HepG2 (cell line): ENCODE measurements around the gene TSPAN8. TPM values are rescaled to one million over a fixed set of nuclear protein-coding genes. Genes with fewer than 3 reads are reported as not detected.

Source experiments
- BATF2 ChIP-seq: sonication (generic); formaldehyde crosslinking; IDR thresholded peaks from 2 replicates; pipeline ENCODE4 v1.8.0; 2022; ENCODE audit warnings: mild to moderate bottlenecking, missing genetic modification reagents, moderate library complexity
- HBP1 ChIP-seq: IDR thresholded peaks from 2 replicates; pipeline ENCODE4 v1.6.1; 2016; ENCODE audit warnings: low read depth, control low read depth
- HMGXB4 ChIP-seq, 2 experiments: sonication (generic) in 1 of 2; formaldehyde crosslinking in 1 of 2; IDR thresholded peaks; 2 replicates each; pipeline versions ENCODE4 v1.4.0 to v1.6.1; 2018 to 2020; ENCODE audit warnings: missing genetic modification reagents in 2 of 2, borderline replicate concordance in 1 of 2, low read depth in 1 of 2, mild to moderate bottlenecking in 1 of 2, missing biosample characterization in 1 of 2
- IKZF4 ChIP-seq: sonication (generic); formaldehyde crosslinking; IDR thresholded peaks from 2 replicates; pipeline ENCODE4 v1.5.1; 2020; ENCODE audit warnings: borderline replicate concordance, mild to moderate bottlenecking, low read depth, missing genetic modification reagents; ENCODE audit errors: not compliant biosample characterization
- KLF16 ChIP-seq, 2 experiments: sonication (generic) in 1 of 2; formaldehyde crosslinking in 1 of 2; IDR thresholded peaks; 2 replicates each; pipeline versions ENCODE4 v1.6.1 to v1.8.0; 2016 to 2023; ENCODE audit warnings: missing genetic modification reagents in 2 of 2, missing compliant biosample characterization in 1 of 2
- SMC3 ChIP-seq: IDR thresholded peaks from 2 replicates; pipeline ENCODE4 v1.6.1; 2011; ENCODE audit warnings: low read length, improper control_type of control experiment
- SRSF1 ChIP-seq: fragments of 200-400 bp; formaldehyde crosslinking; optimal IDR thresholded peaks from 2 replicates; pipeline ENCODE3; 2017; ENCODE audit warnings: mild to moderate bottlenecking, low read depth, low read length, moderate library complexity
- polyA plus RNA-seq, 8 experiments: library from polyadenylated mRNA; depleted of rRNA in 3 of 8; stranded (reverse) in 7 of 8; unstranded in 1 of 8; fragments of >200 nt; fragmentation: Illumina TruSeq in 4 of 8; extraction: Trizol in 4 of 8; gene quantifications; 2 replicates each; pipeline versions ENCODE4 v1.2.1 to v1.2.3, GENCODE V29; 2011 to 2016; ENCODE audit warnings: low read depth in 4 of 8, missing spikeins in 1 of 8, mixed read lengths in 1 of 8; ENCODE audit not compliant: insufficient read depth in 1 of 8
- total RNA-seq, 5 experiments: library from RNA; depleted of rRNA; stranded (reverse); fragments of >200 nt; fragmentation: Illumina TruSeq; extraction: Trizol; gene quantifications; 2 replicates each; pipeline ENCODE4 v1.2.3, GENCODE V29; 2016; ENCODE audit warnings: low read depth in 1 of 5
- TF ChIP-seq, protein P1 (sequence below): sonication (generic); formaldehyde crosslinking; IDR thresholded peaks from 2 replicates; pipeline ENCODE4 v1.9.0; 2021; ENCODE audit warnings: mild to moderate bottlenecking, missing genetic modification reagents

Gene TSPAN8
- total and polyA plus RNA-seq, 2 of the 13 experiments (the other 11 are each of a cell fraction or from before 2014, with no cell fraction given): 3.4 to 3.9 TPM

- TF ChIP-seq HMGXB4 (CRISPR knock-in tag; IDR thresholded peaks at IDR 0.05; ENCODE audit: borderline replicate concordance in 1 of 2, low read depth in 1 of 2): no peak
- TF ChIP-seq HBP1 (CRISPR knock-in tag): no peak
- TF ChIP-seq KLF16 (CRISPR knock-in tag; IDR thresholded peaks at IDR 0.05): no peak
- TF ChIP-seq, protein P1, sequence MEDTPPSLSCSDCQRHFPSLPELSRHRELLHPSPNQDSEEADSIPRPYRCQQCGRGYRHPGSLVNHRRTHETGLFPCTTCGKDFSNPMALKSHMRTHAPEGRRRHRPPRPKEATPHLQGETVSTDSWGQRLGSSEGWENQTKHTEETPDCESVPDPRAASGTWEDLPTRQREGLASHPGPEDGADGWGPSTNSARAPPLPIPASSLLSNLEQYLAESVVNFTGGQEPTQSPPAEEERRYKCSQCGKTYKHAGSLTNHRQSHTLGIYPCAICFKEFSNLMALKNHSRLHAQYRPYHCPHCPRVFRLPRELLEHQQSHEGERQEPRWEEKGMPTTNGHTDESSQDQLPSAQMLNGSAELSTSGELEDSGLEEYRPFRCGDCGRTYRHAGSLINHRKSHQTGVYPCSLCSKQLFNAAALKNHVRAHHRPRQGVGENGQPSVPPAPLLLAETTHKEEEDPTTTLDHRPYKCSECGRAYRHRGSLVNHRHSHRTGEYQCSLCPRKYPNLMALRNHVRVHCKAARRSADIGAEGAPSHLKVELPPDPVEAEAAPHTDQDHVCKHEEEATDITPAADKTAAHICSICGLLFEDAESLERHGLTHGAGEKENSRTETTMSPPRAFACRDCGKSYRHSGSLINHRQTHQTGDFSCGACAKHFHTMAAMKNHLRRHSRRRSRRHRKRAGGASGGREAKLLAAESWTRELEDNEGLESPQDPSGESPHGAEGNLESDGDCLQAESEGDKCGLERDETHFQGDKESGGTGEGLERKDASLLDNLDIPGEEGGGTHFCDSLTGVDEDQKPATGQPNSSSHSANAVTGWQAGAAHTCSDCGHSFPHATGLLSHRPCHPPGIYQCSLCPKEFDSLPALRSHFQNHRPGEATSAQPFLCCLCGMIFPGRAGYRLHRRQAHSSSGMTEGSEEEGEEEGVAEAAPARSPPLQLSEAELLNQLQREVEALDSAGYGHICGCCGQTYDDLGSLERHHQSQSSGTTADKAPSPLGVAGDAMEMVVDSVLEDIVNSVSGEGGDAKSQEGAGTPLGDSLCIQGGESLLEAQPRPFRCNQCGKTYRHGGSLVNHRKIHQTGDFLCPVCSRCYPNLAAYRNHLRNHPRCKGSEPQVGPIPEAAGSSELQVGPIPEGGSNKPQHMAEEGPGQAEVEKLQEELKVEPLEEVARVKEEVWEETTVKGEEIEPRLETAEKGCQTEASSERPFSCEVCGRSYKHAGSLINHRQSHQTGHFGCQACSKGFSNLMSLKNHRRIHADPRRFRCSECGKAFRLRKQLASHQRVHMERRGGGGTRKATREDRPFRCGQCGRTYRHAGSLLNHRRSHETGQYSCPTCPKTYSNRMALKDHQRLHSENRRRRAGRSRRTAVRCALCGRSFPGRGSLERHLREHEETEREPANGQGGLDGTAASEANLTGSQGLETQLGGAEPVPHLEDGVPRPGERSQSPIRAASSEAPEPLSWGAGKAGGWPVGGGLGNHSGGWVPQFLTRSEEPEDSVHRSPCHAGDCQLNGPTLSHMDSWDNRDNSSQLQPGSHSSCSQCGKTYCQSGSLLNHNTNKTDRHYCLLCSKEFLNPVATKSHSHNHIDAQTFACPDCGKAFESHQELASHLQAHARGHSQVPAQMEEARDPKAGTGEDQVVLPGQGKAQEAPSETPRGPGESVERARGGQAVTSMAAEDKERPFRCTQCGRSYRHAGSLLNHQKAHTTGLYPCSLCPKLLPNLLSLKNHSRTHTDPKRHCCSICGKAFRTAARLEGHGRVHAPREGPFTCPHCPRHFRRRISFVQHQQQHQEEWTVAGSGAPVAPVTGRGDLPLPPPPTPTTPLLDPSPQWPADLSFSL (CRISPR knock-in tag): no peak
- TF ChIP-seq IKZF4 (CRISPR knock-in tag): no peak
- TF ChIP-seq SRSF1: no peak
- TF ChIP-seq SMC3: no peak
- no peak for TF ChIP-seq BATF2
Measured at GRCh38 chr12:71107936-71108335, 49.9 kb downstream of the TSPAN8 start (continued).
